IPS DF 19.7 (cell line): ENCODE results near the gene AGFG1.

Source experiments
- DNase-seq: peaks from one replicate; pipeline ENCODE4 v3.0.0-alpha.2; 2013; ENCODE audit warnings: low read depth, low spot score

AGFG1 gene

GRCh38 chr2:227461811-227462461 is 10.0 kb upstream of the AGFG1 start:
- DNase-seq = no peak

GRCh38 chr2:227462462-227462951 is 9.4 kb upstream of the AGFG1 start:
- no peak for DNase-seq

GRCh38 chr2:227462972-227463931 is 8.7 kb upstream of the AGFG1 start:
- DNase-seq = no peak

GRCh38 chr2:227464361-227464760 is 7.6 kb upstream of the AGFG1 start:
- no peak for DNase-seq

DNA sequence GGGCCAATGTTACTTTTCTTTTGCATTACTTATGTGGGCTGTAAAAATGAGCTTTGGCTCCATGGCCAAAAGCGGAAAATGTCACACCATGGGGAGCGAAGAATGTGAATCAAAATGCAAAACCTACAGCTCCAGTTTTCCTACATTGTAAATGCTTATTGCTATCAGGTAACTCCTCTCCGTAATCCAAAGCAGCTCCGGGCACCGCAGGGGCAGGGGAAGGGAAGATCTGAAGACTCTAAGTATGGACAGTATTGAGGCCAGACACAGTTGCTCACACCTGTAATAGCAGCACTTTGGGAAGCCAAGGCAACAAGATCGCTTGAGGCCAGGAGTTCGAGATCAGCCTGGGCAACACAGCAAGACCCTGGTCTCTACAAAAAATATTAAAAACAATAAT is 7.1 kb upstream of the AGFG1 start:
- no peak for DNase-seq

DNA sequence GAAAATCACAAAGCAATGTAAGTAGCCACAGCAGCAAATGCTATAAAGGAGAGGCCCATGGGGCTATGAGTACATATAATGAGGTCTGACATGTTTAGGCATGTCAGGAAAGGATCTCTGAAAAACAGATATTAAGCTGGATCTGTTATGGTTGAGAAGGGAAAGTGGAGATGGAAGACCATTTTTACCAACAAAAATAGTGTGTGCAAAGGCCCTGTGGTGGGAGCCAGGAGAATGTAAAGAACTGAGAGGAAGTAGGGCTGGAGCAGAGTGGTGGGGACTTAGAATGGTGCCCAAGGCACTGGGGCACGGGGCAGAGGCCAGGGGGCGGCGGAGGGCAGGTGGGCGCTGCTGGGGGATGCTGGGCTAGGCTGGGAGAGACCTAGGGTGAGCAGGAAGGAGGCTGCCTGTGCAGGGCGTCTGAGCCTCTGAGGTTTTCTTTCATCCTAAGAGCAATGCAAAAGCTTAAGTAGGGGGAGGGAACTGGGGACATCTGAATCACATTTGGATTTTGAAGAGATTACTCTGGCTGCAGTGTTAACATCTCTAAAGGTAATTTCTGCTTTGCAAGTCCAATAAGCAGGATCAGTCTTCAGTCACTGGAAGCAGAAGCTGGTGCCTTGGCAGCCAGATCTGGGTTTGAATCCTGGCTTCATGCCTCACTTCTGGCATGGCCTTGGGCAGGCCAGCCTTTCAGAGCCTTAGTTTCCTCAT is 4.9 kb upstream of the AGFG1 start:
- DNase-seq = no peak

DNA sequence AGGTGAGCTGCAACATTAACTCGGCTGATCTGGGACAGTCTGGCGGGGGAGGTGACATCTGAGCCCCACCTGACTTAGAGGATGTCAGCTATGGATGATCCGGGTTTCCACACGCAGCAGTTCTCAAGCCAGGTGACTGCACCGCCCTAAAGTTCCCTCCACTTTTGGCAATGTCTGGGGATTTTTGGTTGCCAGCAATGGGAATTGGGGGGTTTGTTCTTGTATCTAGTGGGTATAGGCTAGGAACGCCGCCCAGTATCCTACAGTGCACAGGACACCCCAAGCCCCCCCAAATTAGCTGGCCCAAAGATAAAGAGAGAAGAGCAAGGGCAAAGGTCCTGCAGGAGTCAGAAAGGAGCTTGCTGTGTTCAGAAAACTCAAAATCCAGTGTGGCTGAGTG is 544 bp upstream of the AGFG1 start:
- no peak for DNase-seq

GRCh38 chr2:227472265-227473121 is 537 bp downstream of the AGFG1 start:
- no peak for DNase-seq

DNA sequence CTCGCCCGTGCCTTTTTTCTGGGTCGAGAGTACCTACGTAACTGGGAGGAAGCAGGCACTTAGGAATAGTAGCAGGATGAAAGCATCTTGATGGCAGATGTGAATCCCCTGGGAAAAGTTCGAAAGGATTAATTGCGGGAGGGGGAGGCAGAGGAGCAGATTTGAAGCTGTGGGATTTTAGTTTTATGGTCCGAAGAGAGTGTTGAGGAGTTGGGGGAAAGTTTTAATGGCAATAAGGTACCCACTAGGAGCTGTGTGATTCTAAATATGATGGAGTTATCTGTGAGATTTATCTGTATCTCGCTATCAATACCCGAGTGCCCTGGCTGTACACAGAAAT is 1.1 kb downstream of the AGFG1 start:
- DNase-seq = no peak

DNA sequence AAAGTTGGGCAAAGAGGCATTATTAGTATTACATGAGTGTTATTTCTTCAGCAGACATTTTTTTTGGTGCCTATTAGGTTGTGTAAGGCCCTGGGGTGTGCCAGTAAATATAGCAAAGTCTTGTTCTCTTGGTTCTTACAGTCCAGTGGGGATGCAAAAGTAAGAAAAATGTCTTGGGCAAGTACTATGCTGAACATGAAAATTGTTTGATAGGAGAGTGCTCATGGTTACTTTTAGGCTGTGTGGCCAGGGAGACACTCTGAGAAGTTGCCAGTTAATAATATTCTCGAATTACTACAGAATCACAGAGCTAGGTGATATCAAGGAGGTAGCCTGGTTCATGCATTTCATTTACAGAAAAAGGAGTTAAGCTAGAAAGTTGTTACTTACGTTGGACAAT is 1.9 kb downstream of the AGFG1 start:
- DNase-seq = no peak

- DNase-seq = no peak
These were observed 2.5 kb downstream of the AGFG1 start for GRCh38 chr2:227474410-227474809.

GRCh38 chr2:227477291-227477690 is 5.3 kb downstream of the AGFG1 start:
- DNase-seq = no peak

GRCh38 chr2:227479865-227480475 is 8.0 kb downstream of the AGFG1 start:
- DNase-seq = no peak

GRCh38 chr2:227480528-227480927 is 8.6 kb downstream of the AGFG1 start:
- DNase-seq = no peak

DNA sequence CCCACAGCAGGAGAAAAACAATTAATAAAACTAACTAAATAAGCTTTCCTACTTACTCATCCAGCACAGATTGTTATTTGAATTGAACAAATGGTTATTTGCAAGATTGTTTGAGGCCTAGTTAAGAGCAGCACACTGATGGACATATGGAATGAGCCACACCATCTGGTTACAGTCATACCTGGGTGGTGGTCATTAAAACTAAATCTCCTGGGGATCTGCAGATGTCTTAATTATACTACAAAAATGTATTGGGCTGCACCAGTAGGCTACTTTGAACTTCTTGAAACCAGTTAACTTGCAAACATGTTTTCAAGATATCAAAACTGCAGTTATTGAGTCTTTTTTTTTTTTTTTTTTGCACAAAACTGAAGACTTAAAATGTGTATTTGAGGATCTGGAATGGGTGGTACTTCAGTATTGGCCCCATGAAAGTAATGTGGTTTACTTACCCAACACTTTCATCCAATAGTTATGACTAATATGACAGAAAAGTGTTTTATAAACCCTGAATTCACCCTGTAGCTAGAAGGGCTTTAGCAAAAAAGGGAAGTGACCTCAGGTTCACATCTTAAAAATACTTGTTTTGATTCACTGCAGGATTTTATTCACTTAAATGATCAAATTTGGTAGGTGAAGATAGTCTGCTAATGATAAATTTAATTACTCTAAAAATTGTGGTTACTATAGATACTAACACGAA is 10.8 kb downstream of the AGFG1 start:
- no peak for DNase-seq

- no peak for DNase-seq
These were observed 13.5 kb downstream of the AGFG1 start for GRCh38 chr2:227485429-227485828.

DNA sequence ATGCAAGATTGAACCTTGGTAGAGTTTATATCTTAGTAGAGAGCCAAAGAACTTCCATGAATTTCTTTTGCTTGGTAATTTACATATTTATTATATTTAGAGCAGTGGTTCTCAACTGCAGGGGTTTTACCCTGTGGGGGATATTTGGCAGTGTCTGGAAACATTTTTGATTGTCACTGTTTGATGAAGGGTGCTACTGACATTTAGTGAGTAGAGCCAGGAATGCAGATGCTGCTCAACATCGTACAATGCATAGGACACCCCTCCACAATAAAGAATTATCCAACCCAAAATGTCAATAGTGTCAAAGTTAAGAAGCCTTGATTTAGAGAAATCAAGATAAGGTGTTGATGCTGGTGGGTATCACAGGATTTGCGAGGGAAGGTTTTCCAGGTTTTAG is 14.7 kb downstream of the AGFG1 start:
- no peak for DNase-seq

GRCh38 chr2:227488045-227488444 is 16.1 kb downstream of the AGFG1 start:
- DNase-seq = no peak

- DNase-seq = no peak
These were observed 19.4 kb downstream of the AGFG1 start for GRCh38 chr2:227491386-227491785.

GRCh38 chr2:227493524-227493923 is 21.6 kb downstream of the AGFG1 start:
- no peak for DNase-seq
